H7 (cell line): ENCODE measurements around the gene TDRD5. TPM values are rescaled to one million over a fixed set of nuclear protein-coding genes. Genes with fewer than 3 reads are reported as not detected.

Experiments
- DNase-seq: peaks from one replicate; pipeline ENCODE4 v3.0.0; 2012
- H3K27me3 ChIP-seq: 2 replicates; pipeline ENCODE4 v1.6.0; 2011; ENCODE audit warnings: mild to moderate bottlenecking, low read length; ENCODE audit not compliant: control insufficient read depth, insufficient read depth
- H3K36me3 ChIP-seq: replicated peaks from 2 replicates; pipeline ENCODE4 v1.5.1; 2011; ENCODE audit warnings: low read length; ENCODE audit not compliant: control insufficient read depth, insufficient read depth
- H3K4me3 ChIP-seq: 2 replicates; pipeline ENCODE4 v1.5.1; 2011; ENCODE audit warnings: low read depth, mild to moderate bottlenecking, control low read depth, low read length, moderate library complexity; ENCODE audit not compliant: insufficient read depth
- total RNA-seq: library from RNA; depleted of rRNA; stranded (reverse); fragments of >200 nt; shearing (Covaris generic); gene quantifications from 2 replicates; pipeline ENCODE4 v1.2.3, GENCODE V29; 2014

TDRD5 gene
- total RNA-seq, 1 experiment from 2014 or later, result 0.28 TPM

DNA sequence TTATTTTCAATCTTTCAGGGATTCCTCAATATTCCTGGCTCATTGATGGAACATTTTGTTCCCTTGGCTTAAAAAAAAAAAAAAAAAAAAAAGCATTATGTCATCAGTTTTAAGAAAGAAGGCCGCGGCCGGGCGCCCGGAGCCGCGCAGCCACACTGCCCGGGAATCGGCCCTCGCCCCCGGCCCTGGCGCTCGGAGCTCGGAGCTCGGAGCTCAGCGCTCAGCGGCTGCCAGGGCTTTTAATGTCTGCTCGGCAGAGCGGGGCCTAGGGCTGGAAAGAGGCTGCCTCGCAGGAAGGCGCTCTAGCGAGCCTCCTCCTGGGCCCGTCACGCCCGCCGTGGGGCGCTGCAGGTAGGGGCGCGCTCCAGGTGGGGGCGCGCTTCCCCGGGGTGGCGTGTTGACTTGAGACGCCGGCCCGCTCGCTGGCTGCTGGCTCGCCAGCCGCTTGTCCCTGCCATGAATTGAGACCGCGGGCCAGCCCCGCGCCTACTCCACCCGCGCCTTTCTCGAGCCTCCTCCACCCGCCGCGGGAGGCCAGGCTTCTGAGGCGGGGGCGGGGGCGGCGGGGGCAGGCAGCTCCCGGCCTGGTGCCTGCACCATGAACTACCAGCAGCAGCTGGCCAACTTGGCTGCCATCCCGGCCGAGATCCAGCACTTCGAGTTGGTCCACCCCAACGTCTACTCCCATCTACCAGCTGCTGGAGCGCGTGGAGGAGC is 5.4 kb upstream of the TDRD5 start:
- Histone ChIP-seq H3K4me3 (peak overlapping the region; percentile 38), H3K36me3 (no peaks in the 10 kb centered on the region), H3K27me3 (peaks cover 10% of the 10 kb centered on the region)
- peak; percentile 87 for DNase-seq

DNA sequence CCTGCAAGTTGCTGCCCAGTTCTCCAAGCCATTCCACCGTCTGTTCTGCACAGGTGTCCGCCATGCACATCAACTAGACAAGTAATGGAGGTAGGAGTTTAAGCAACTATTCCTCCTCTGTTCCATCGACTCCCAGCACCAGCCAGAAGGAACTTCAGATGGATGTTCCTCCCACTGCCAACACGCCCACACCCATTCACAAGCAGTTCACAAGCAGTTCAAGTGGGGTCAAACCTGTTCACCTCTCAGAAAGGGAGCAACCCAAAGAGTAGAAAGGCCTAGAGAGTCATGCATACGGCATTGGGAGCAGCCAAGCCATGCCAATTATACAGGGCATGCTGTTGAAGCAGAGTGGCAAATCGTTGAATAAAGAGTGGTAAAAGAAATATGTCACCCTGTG is 4.3 kb upstream of the TDRD5 start:
- Histone ChIP-seq H3K36me3 (no peaks in the 10 kb centered on the region), H3K27me3 (peaks cover 10% of the 10 kb centered on the region), H3K4me3 (no peak overlapping the region)
- DNase-seq, result no peak

DNA sequence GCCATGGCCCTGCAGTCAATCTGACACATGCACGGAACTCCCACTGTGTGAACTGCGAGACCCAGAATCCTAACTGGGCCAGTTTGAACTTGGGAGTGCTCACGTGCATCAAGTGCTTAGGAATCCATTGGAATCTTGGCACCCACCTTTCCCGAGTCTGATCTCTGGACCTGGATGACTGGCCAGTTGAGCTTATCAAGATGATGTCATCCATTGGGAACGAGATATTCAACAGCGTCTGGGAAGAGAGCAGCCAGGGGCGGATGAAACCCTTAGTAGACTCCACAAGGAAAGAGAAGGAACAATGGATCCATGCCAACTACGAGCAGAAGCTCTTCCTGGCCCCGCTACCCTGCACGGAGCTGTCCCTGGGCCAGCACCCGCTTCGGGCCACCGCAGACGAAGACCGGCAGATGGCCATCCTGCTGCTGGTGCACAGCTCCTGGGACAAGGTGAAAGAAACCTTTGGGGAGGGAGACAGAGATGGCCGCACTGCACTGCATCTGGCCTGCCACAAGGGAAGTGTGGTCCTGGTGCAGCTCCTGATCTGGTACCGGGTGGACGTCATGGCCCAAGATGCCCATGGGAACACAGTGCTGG is 3.1 kb upstream of the TDRD5 start:
- Histone ChIP-seq H3K36me3 (no peaks in the 10 kb centered on the region), H3K27me3 (peaks cover 10% of the 10 kb centered on the region), H3K4me3 (no peak overlapping the region)
- no peak for DNase-seq

DNA sequence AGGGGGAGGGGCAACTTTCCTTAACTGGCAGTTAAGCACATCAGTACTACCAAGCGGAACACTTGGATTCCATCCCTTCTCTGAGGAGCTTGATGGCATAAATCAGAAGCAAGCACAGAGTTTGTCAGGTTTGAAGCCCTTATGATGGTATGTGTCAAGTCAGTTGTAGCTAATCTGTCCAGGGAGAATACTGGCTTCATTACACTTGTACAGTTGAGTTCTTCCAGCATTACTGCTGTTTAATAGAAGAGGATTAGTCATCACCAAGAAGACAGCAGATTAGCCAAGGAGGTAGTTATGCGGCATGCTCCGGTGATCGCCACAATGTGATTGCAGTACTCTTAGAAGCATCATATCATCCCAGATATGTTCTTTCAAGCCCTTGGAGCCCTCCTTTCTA is 2.1 kb upstream of the TDRD5 start:
- Histone ChIP-seq H3K4me3 (no peak overlapping the region), H3K27me3 (peaks cover 10% of the 10 kb centered on the region)

DNA sequence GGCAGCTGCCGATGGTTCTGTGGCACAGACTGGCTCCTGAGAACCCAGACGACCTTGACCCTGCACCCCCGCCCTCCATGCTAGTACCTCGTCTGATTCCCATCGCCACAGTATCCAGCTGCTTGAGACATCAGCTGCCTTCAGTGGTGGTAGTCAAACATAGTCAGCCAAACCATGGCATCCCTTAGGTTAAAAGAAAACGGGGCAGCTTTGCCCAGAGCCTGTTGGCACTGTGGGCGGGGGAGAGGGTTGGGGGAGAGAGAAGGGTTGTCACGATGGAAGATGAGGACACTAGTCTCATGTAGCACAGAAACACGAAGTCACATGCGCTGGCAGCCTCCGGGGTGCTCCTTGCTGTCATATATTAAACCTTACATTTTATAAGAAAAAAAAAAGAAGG is 961 bp upstream of the TDRD5 start:
- no peak for DNase-seq
- Histone ChIP-seq H3K27me3 (peaks cover 10% of the 10 kb centered on the region), H3K4me3 (no peak overlapping the region), H3K36me3 (no peaks in the 10 kb centered on the region)

More for the DNA sequence above, 2.1 kb upstream of the TDRD5 start:
- DNase-seq, result no peak
- no peaks in the 10 kb centered on the region for H3K36me3 ChIP-seq

DNA sequence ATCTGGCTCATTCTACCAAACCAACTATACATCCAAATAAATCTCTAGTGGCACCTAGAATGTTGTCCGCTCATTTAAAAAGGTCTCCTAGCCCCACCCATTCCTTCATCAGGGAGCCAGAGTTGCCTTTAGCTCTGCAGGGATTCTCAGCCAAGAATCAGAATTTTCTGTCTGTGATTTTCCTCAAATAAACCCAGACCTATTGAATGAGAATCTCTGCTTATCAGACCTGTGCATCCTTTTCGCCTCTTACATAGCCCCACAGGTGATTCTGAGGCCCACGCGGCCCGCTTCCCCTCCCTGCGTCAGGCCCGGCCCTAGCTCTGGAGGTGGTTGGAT is 410 bp upstream of the TDRD5 start:
- no peak for DNase-seq
- no peaks in the 10 kb centered on the region for H3K36me3 ChIP-seq
- H3K4me3 ChIP-seq, result no peak overlapping the region; the same call in 1 of the 2 replicates
- H3K27me3 ChIP-seq, result peaks cover 10% of the 10 kb centered on the region

DNA sequence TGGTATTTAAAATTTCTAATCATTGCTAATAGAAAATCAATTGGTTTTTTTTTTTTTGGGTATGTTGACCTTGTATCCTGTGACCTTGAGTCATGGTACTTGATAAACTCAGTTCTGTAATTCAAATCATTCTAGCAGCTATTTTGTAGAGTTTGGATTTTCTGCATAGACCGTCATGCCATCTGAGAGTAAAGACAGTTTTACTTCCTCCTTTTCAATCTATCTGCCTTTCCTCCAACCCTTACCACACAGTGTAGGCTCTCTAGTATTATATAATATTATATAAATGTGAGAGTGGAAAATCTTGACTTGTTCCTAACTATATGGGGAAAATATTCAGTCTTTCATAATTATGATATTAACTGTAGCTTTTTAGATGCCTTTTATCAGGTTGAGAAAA is 7.0 kb downstream of the TDRD5 start:
- Histone ChIP-seq H3K4me3 (no peak overlapping the region), H3K27me3 (no peaks in the 10 kb centered on the region), H3K36me3 (no peaks in the 10 kb centered on the region)
- no peak for DNase-seq

DNA sequence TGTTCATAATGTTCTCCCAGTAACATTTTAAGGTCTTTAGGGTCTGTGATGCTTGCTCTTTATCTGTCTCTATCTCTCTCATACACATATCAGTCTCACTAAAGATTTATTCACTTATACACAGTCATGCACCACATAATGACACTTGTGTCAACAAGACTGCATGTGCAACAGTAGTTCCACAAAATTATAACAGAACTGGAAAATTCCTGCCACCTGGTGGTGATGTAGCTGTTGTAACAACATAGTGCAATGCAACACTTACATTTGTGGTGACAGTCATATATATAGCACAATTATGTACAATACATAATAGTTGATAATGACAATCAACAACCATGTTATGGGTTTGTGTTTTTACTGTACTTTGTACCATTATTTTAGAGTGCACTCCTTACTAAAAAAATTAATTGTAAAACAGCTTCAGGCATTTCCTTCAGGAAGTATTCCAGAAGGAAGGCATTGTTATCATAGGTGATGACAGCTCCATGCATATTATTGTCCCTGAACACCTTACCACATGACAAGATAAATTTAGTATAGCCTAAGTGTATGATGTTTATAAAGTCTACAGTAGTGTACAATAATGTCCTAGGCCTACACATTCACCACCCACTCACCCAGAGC is 8.1 kb downstream of the TDRD5 start:
- Histone ChIP-seq H3K4me3 (no peak overlapping the region), H3K27me3 (no peaks in the 10 kb centered on the region), H3K36me3 (no peaks in the 10 kb centered on the region)
- DNase-seq, result no peak

DNA sequence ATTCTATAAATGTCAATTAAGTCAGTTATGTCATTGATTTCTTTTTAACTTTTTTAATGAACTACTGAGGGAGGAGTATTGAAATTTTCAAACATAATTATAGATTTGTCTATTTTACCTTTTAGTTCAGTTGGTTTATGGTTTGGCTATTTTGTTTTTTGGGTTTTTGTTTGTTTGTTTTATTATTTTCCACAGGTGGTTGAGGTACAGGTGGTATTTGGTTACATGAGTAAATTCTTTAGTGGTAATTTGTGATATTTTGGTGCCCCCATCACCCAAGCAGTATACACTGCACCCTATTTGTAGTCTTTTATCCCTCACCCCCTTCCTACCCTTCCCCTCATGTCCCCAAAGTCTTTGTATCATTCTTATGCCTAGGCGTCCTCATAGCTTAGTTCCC is 9.5 kb downstream of the TDRD5 start:
- Histone ChIP-seq H3K36me3 (no peaks in the 10 kb centered on the region), H3K4me3 (no peak overlapping the region), H3K27me3 (no peaks in the 10 kb centered on the region)
- DNase-seq, result no peak

DNA sequence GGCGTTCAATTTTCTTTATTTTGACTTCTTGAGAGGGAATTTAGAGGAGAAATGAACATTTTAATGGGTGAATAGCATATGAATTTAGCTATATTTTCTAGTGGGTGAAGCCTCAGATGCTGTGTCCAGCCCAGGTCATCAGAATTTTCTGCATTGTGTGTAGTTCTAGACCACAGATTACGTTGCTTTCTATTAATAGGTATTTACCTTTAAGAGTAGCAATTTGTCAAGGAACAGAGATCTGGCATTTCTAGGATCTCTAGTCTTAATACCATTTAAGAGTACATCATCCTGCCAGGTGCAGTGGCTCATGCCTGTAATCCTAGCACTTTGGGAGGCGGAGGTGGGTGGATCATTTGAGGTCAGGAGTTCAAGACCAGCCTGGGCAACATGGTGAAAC is 20.7 kb downstream of the TDRD5 start:
- Histone ChIP-seq H3K27me3 (no peaks in the 10 kb centered on the region), H3K4me3 (no peak overlapping the region), H3K36me3 (no peaks in the 10 kb centered on the region)

DNA sequence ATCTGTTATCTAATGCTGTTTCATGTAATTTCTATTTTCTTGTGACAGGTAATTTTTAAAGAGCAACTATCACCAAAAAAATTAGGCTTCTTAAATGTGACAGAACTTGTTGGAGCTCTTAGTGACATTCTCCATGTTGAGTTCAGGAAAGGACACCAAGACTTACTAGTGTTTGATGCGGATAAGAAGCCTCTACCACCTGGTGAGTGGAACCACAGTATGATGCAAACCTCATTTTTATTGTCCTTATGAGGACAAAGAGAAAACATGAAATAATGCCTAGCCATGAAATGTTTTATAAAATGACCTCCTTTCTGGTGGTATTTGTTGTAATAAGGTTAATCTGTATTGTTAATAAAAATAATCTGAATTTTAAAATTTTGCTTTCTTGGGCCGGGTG is 39.1 kb downstream of the TDRD5 start:
- no peaks in the 10 kb centered on the region for H3K36me3 ChIP-seq
- no peak for DNase-seq
- no peaks in the 10 kb centered on the region for H3K27me3 ChIP-seq
- H3K4me3 ChIP-seq, result no peak overlapping the region

More for the DNA sequence above, 20.7 kb downstream of the TDRD5 start:
- DNase-seq, result no peak

DNA sequence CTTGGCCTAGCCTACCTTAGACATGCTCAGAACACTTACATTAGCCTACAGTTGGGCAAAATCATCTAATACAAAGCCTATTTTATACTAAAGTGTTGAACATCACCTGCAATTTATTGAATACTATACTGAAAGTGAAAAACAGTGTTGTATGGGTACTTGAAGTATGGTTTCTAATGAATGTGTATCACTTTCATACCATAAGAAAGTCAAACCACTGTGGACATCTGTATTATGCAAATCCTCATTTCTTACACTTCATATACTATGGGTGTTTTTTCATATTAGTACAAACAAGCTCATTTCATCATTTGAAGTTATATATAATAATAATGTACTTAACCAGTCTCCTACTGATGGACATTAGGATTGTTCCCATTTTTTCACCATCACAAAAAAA is 41.2 kb downstream of the TDRD5 start:
- H3K36me3 ChIP-seq, result no peaks in the 10 kb centered on the region
- H3K27me3 ChIP-seq, result no peaks in the 10 kb centered on the region
- H3K4me3 ChIP-seq, result no peak overlapping the region
- DNase-seq, result no peak

DNA sequence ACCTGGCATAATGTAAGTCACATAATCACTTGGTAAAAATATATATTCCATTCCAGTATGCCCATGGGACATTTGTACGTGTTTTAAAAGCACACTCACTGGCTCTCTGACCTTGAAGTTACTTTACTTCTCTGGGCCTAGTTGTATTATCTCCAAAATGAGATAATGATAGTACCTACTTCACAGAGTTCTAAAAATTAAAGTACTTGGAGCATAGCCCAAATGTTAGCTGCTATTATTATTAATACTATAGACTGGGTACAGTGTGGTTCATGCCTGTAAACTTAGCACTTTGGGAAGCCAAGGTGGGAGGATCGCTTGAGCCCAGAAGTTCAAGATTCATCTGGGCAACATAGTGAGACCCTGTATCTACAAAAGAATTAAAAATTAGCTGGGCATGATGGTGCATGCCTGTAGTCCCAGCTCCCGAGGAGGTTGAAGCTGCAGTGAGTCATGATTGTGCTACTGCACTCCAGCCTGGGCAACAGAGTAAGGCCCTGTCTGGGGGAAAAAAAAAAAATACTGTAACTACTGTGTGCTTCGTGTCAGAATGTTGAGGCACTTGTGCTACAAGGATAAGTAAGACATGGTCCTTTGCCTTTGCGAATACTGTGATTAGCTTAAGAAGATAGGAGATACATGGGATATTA is 45.7 kb downstream of the TDRD5 start:
- Histone ChIP-seq H3K27me3 (no peaks in the 10 kb centered on the region), H3K36me3 (no peaks in the 10 kb centered on the region), H3K4me3 (no peak overlapping the region)
- no peak for DNase-seq

DNA sequence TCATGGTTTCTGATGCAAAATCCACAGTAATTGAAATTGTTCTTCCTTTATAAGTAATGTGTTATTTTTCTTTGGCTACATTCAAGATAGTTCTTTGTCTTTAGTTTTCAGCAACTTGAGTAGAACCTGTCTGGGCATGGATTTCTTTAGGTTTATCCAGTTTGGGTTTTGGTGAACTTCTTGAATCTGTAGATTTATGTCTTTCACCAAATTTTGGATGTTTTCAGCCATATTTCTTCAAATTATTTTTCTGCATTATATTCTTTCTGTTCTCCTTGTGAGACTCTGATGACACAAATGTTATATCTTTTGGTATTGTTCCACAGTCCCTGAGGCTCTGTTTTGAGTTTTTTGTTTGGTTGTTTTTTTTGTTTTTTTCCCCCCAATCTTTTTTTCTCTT is 69.4 kb downstream of the TDRD5 start:
- H3K27me3 ChIP-seq, result no peaks in the 10 kb centered on the region
- no peak overlapping the region for H3K4me3 ChIP-seq
- no peak for DNase-seq
- H3K36me3 ChIP-seq, result no peaks in the 10 kb centered on the region

DNA sequence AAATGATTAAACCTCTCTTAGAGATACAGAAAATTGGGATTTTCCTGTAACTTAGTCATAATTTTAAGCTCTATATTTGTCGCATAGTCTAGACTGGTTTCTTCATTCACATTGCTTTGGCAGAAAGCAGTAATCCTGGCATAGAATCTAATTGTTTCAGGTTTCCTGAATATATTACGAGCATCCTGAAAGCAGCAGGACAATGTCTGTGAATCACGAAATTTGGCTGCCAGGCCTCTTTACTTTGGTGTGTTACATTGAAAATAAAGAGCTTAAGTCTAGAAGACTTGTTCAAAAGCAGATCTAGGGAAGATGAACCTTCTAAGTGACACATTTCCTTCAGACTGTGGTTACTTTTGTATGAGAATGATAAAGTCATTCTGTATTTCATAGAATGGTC is 72.2 kb downstream of the TDRD5 start:
- no peak for DNase-seq
- Histone ChIP-seq H3K36me3 (no peaks in the 10 kb centered on the region), H3K4me3 (no peak overlapping the region), H3K27me3 (no peaks in the 10 kb centered on the region)
